Measurements from ENCODE around the gene DHRS3. TPM values are rescaled to one million over a fixed set of nuclear protein-coding genes. Genes with fewer than 3 reads are reported as not detected.
A peak's percentile ranks its signal among the peaks of the same experiment; 100 is the strongest.

The DHRS3 gene
- total and polyA plus RNA-seq, 2 donors (not counting 1 experiment from before 2014, with no cell fraction given) = 8.4 to 36.8 TPM

DNA sequence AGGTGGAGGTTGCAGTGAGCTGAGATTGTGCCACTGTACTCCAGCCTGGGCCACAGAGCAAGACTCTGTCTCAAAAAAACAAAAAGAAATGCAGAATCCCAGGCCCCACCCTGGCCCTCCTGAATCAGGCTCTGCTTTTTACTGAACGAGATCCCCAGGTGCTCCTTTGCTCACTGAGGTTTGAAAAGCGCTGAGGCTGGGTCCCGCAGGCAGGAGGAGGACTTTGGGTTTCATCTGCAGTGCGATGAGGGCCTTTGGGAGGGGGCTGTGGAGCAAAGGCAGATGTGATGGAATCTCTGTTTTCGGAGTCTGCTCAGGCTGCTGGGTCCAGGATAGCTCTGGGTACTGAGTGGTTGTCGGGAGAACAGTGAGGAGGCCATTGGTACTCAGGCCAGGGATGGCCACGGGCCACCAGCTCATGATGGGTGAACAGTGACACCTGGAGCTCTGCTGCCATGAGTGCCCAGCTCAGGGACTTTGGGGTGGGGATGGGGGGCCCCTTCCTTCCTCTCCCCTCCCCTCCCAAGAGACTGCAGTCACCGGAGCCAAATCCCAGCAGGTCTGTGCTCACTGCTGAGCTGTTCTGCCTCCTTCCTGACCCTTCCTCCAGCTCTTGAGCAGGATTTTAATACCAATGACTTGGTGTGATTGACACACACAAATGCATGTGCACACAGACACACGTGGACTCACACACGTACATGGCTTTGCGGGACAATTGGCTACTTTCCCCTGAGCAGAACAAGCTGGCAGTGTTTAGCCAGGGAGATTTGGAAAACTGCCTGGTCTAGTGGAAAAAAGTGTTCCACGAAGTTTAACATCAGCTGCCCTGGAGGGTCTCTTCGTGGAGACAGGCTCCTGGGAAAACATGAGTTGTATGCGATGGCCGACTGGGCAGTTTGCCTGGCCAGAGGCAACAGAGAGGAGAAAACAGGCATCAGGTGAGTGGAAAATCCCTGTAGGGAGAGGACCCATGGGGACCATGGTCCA is 3.6 kb upstream of the DHRS3 start:
- no peak for TF ChIP-seq EZH2 (IDR thresholded peaks at IDR 0.05; ENCODE audit: low read length, missing control alignments)
- TF ChIP-seq, protein P1, sequence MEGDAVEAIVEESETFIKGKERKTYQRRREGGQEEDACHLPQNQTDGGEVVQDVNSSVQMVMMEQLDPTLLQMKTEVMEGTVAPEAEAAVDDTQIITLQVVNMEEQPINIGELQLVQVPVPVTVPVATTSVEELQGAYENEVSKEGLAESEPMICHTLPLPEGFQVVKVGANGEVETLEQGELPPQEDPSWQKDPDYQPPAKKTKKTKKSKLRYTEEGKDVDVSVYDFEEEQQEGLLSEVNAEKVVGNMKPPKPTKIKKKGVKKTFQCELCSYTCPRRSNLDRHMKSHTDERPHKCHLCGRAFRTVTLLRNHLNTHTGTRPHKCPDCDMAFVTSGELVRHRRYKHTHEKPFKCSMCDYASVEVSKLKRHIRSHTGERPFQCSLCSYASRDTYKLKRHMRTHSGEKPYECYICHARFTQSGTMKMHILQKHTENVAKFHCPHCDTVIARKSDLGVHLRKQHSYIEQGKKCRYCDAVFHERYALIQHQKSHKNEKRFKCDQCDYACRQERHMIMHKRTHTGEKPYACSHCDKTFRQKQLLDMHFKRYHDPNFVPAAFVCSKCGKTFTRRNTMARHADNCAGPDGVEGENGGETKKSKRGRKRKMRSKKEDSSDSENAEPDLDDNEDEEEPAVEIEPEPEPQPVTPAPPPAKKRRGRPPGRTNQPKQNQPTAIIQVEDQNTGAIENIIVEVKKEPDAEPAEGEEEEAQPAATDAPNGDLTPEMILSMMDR (conservative IDR thresholded peaks at IDR 0.05 in 1 of 2, IDR thresholded peaks at IDR 0.05 in 1 of 2; ENCODE audit: low read depth in 1 of 2, low read length in 2 of 2) = no peak
- no peak overlapping the region for H3K4me2 ChIP-seq (ENCODE audit: extremely low read depth, insufficient read depth, low read length)
- no peak overlapping the region for H3K9ac ChIP-seq (ENCODE audit: insufficient read depth, low read length)
- no peaks in the 10 kb centered on the region for H4K20me1 ChIP-seq (ENCODE audit: control insufficient read depth, extremely low read depth, insufficient read depth, low read length)
- H3K4me1 ChIP-seq (ENCODE audit: control insufficient read depth, extremely low read depth, insufficient read depth, low read length) = peaks cover 12% of the 10 kb centered on the region
- H2AFZ ChIP-seq (ENCODE audit: low read length) = no peak overlapping the region
- H3K27ac ChIP-seq (ENCODE audit: insufficient read depth, low read length) = no peak overlapping the region
- peak; percentile 39 to 46 for DNase-seq (ENCODE audit: low read depth in 2 of 2)
- H3K9me3 ChIP-seq (ENCODE audit: control insufficient read depth, insufficient read depth, low read depth, low read length) = no peaks in the 10 kb centered on the region
- no peaks in the 10 kb centered on the region for H3K27me3 ChIP-seq (ENCODE audit: control insufficient read depth, insufficient read depth, low read length)
- no peaks in the 10 kb centered on the region for H3K79me2 ChIP-seq (ENCODE audit: control insufficient read depth, insufficient read depth, low read length)
- H3K4me3 ChIP-seq (replicated peaks in 1 of 4; ENCODE audit: control extremely low read depth in 1 of 4, insufficient read depth in 1 of 4, low read depth in 3 of 4, low read length in 4 of 4) = no peak overlapping the region
- no peaks in the 10 kb centered on the region for H3K36me3 ChIP-seq (ENCODE audit: control insufficient read depth, insufficient read depth, low read length)

DNA sequence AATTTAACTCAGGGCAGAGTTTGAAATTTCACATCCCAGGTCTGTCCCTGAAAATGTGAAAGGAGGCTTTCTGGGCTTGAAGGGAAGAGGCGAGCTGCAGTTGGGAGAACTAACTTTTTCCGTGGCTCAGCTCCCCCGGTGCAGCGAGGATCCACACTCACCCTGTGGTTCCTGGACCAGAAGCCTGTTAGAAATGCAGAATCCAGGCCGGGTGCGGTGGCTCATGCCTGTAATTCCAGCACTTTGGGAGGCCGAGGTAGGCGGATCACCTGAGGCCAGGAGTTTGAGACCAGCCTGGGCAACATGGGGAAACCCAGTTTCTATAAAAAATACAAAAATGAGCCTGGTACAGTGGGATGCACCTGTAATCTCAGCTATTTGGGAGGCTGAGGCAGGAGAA is 2.9 kb upstream of the DHRS3 start:
- Histone ChIP-seq H3K27ac (ENCODE audit: insufficient read depth, low read length) (no peak overlapping the region), H3K27me3 (ENCODE audit: control insufficient read depth, insufficient read depth, low read length) (no peaks in the 10 kb centered on the region), H3K4me1 (ENCODE audit: control insufficient read depth, extremely low read depth, insufficient read depth, low read length) (peaks cover 17% of the 10 kb centered on the region), H3K9ac (ENCODE audit: insufficient read depth, low read length) (no peak overlapping the region), H3K36me3 (ENCODE audit: control insufficient read depth, insufficient read depth, low read length) (no peaks in the 10 kb centered on the region), H4K20me1 (ENCODE audit: control insufficient read depth, extremely low read depth, insufficient read depth, low read length) (no peaks in the 10 kb centered on the region), H3K9me3 (ENCODE audit: control insufficient read depth, insufficient read depth, low read depth, low read length) (no peaks in the 10 kb centered on the region), H3K4me2 (ENCODE audit: extremely low read depth, insufficient read depth, low read length) (no peak overlapping the region), H3K79me2 (ENCODE audit: control insufficient read depth, insufficient read depth, low read length) (no peaks in the 10 kb centered on the region), H3K4me3 (replicated peaks in 1 of 4; ENCODE audit: control extremely low read depth in 1 of 4, insufficient read depth in 1 of 4, low read depth in 3 of 4, low read length in 4 of 4) (no peak overlapping the region), H2AFZ (ENCODE audit: low read length) (no peak overlapping the region)
- no peak for DNase-seq (ENCODE audit: low read depth in 2 of 2)
- TF ChIP-seq, protein P1 (conservative IDR thresholded peaks at IDR 0.05 in 1 of 2, IDR thresholded peaks at IDR 0.05 in 1 of 2; ENCODE audit: low read depth in 1 of 2, low read length in 2 of 2) = no peak
- TF ChIP-seq EZH2 (IDR thresholded peaks at IDR 0.05; ENCODE audit: low read length, missing control alignments) = no peak

- TF ChIP-seq, protein P1 (conservative IDR thresholded peaks at IDR 0.05 in 1 of 2, IDR thresholded peaks at IDR 0.05 in 1 of 2; ENCODE audit: low read depth in 1 of 2, low read length in 2 of 2) = no peak
- TF ChIP-seq EZH2 (IDR thresholded peaks at IDR 0.05; ENCODE audit: low read length, missing control alignments) = no peak
- no peak overlapping the region for H3K4me2 ChIP-seq (ENCODE audit: extremely low read depth, insufficient read depth, low read length)
- no peak overlapping the region for H3K4me3 ChIP-seq (replicated peaks in 1 of 4; ENCODE audit: control extremely low read depth in 1 of 4, insufficient read depth in 1 of 4, low read depth in 3 of 4, low read length in 4 of 4)
- no peak overlapping the region for H3K9ac ChIP-seq (ENCODE audit: insufficient read depth, low read length)
- no peaks in the 10 kb centered on the region for H4K20me1 ChIP-seq (ENCODE audit: control insufficient read depth, extremely low read depth, insufficient read depth, low read length)
- H3K4me1 ChIP-seq (ENCODE audit: control insufficient read depth, extremely low read depth, insufficient read depth, low read length) = peaks cover 17% of the 10 kb centered on the region
- H3K36me3 ChIP-seq (ENCODE audit: control insufficient read depth, insufficient read depth, low read length) = no peaks in the 10 kb centered on the region
- H3K27me3 ChIP-seq (ENCODE audit: control insufficient read depth, insufficient read depth, low read length) = no peaks in the 10 kb centered on the region
- no peak overlapping the region for H2AFZ ChIP-seq (ENCODE audit: low read length)
- peak in 1 of 2 donors; percentile 50 for DNase-seq (ENCODE audit: low read depth in 2 of 2)
- no peaks in the 10 kb centered on the region for H3K9me3 ChIP-seq (ENCODE audit: control insufficient read depth, insufficient read depth, low read depth, low read length)
- no peak overlapping the region for H3K27ac ChIP-seq (ENCODE audit: insufficient read depth, low read length)
- no peaks in the 10 kb centered on the region for H3K79me2 ChIP-seq (ENCODE audit: control insufficient read depth, insufficient read depth, low read length)
These were observed 2.5 kb upstream of the DHRS3 start for GRCh38 chr1:12620488-12620865.
